ENCODE data around the gene PDE11A.

Gene PDE11A

DNA sequence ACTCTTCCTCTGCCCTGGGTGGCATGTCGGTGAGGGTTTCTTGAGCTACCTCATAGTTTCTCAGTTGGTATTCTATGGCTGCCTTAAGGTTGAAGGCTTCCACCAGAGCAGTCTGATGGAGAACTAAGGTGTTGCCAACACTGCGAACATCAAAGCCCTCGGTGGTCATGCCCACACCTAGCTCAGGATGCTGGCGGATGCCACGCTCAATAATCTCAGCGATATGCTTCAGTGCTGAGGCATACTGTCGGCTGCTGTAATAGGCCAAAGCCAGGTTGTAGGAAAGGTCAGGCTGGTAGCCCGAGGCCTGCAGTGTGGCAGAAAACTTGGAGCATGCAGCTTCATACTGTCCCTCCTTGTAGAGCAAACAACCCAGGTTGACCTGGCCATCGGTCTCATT, 454.7 kb downstream of the PDE11A start:
- DNase-seq: no peak

DNA sequence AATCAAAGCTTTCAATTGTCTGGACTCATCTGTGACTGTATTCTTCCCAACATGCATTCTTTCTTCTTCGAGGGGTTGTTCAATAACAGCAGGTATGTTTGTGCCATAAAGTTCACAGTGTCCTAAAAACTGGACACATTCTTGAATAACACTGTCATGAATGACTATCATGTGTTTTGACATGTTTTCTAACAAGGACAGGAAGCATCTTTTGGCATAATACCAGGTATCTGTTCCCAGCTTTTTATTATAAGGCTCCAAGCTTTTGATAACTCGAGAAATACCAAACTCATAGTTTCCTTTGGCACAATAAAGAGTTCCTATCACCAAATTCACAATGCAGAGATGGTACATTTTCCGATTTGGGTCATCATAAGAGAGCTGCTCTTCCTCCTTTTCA, 455.8 kb downstream of the PDE11A start:
- no peak for DNase-seq

DNA sequence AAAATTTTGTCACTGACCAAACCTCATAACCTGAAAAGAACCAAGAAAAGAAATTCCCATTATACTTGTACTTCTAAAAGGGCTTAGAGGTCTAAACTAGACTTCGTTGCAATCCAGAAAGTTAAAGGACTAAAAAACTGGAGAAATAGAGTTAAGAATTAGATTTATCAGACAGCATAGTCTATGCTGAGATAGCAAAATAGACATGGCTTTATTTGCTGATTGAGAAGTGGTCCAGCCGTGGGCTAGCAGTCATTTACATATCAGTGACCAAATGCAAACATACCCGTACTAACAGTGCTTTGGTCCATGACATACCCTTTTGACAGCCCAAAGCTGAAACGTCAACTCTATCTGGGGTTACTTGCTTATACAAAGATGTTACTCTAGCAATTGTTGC, 456.5 kb downstream of the PDE11A start:
- no peak for DNase-seq

DNA sequence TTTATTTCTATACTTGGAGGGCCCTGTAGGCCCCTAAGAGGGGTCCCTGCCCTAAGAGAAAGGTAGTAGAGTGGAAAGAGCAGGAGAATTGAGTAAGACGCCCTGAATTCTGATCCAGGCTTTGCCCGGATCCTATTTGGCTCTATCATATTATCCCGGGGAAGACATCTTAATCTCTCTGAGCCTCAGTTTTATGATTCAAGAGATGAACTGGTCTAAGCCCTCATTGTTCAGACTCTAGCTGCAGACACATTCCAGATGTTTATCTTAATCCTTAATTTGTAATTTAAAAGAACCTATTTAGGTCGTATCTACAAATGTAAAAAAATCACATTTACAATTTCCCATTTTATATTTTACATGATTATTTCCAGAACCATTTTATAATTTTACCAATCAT, 459.9 kb downstream of the PDE11A start:
- no peak for DNase-seq

DNA sequence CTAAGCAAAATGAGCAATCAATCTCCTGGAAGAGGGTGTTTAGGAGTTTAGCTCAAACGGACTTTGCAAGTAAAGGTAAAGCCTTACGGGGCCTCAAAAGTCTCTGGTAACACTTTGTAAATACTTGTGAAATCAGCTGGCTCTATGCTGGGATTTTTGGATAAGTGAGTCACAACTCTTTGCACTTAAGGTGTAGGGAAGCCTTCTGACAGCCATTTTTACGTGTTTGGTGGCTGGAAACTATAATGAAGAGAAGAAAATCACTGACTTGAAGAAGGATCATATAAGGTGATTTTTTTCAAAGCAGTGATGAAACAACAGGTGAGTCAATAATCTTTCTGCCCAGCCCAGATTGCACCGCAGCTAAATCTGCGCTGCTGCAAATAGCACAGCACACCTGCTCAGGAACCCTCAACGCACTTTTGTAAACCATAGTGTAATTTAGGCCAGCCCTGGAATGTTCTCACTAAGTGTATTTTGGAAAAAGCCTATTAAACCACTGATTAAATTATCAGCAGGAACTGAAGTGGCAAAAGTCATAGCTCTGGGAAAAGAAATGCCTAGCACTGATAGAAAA, 461.2 kb downstream of the PDE11A start:
- DNase-seq: no peak

DNA sequence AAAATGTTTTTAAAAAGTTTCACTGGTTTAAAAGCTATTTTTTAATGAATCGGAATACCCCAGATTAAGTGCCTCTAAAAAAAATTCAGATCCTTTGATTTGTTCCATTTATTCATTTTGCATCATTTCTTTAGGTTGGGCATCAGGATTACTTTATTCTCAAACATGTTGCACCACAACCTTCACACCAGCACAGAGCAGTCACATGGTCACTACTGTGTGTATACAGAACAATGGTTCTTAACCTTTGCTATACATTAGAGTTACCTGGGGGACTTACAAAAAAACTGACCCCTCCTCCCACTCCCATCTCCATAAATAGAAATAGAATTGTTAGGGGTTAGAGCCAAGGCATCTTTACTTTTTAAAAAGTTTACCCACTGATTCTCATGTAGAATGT, 461.8 kb downstream of the PDE11A start:
- DNase-seq: no peak

DNA sequence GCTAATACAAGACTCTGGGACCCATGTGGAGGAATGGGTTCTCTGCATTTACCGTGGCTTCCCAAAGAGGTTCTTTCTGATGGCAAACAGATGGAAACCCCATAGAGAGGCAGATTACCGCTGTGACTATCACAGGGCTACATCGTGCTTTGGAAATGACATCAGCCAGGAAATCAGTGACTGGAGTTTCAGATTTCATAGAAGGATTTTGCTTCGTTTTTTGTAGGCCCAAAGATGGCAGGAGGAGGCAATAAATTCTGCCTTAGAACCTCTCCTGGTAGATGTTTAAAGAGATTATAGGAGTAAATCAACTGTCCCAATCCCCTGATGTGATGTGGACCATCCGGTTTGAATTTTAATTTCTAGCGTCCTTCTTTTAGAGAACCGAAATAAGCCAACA, 465.9 kb downstream of the PDE11A start:
- no peak for DNase-seq

DNA sequence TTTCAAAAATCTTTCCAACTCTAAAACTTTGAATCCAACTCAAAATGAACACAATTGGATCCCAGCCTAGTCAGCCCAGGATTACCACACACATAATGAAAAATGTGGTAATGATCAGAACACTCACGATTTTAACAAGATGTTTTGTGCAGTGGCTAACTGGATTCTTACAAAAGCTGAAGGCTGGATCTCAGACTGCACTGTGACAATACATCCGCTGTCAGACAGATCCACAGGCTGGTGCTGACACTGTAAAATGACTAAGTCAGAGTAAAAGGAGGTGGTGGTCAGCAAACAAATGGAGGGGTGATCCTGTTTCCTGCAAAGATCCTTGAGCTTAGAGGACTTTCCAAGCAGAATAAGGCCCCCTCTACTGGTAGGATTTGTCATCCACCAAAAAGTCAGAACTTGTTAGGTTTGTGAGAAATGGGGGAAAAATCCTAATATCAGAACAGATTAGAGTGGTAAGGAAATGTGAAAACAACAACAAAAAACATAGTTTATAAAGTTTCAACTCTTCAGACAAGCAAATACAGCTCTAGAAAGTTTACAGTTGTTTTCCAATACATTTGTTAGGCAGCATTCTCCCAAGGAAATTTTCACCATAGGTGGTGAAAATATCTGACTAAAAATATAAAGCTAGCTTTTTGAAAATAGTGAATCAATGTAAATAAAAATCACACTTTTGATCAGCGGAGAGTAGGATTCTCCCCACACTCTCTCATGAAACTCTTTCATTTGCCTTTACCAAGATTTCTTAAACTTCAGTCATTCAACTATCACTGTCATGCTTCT, 468.1 kb downstream of the PDE11A start:
- DNase-seq: no peak

DNA sequence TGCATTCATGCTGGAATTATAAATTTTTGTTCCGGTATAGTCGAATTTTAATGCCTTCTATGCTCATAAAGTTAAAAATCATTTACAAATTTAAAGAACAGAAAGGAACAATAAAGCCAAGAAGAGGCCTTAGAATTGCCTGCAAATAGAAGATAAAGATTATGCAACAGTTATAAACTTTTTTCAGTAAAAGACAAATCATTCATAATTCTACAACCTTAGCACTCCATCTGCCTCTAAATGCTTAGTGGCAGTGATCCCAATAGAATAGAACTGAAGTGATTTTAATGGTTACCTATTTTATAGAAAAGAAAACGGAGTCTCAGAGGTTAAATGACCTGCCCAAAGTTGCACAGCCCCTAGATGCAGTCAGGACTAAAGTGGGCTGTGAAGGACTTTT, 468.8 kb downstream of the PDE11A start:
- no peak for DNase-seq

DNA sequence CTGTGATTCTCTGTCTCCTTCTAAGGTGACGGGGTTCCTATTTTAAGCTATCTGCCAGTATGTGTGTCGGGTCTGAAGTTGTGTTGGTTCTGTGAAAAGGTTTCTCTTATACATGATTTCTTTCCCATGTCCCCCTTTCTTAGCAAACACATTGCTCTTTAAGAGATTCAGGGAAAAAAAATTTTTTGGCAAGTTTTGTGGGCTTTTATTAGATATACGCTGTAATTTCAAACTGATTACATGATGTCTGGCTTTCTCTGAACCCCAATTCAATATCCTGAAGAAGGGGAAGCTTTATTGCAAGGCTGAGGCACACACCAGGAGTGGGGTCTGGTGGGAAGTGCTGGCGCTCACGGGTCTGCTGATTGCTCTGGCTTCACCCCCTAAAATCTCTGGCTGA, 469.4 kb downstream of the PDE11A start:
- DNase-seq: no peak

DNA sequence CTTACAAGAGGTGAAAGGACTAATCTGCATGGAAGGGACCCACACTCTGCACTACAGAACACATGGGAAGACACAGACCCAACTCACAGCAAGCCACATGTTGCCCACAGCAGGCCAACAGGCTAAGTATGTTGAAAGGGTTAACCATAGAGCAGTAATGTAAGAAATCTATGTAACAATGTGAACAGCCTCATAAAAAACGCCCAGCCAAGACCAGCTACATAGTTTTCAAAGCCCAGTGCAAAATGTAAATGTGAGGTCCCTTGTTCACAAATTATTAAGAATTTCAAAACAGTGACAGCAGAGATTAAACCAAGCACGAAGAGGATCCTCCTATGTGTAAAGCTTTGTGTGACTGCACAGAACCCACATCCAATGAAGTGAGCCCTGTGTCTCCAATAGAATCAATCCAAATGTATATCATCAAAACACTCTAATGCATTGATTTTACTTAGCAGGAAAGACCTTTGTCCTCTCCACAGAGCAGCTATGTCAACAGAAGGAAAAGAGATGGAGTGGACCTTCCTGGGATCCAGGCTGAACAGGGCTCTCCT, 469.9 kb downstream of the PDE11A start:
- DNase-seq: no peak

DNA sequence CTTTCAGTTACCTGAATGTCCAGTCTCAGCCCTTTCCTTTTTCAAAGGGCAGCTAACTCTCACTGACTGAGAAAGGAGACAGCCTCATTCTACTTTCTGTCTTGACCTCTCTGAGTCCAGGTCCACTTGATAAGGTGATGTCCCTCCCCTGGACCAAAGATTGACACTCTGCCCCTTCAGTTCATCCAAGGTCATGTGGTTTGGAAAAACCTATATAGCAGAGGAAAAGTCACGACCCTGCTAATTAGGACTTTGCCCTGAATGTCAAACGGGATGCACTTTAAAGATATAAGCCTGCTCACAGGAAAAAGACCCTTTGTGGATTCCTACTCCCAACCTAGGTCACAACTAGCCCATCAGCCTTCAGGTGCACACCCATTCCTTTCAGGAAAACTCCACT, 471.7 kb downstream of the PDE11A start:
- no peak for DNase-seq

DNA sequence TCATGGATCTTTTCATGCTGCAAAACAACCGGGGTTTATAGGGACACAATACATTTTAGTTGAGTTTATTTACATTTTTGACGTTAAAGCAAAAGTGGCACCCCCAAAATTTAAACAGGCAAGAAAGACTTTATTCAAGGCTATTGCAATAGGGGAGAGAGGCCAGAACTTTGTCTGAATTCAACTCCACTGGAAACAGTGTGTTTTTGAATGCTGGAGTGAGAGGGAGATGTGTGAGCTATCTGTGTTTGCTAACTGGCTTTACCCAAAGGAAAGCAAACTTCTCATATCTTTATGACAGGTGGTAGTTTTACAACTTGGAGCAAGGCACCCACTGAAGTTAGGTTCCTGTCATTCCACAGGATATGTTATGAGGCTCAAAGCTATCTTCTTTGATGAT, 472.6 kb downstream of the PDE11A start:
- no peak for DNase-seq

DNA sequence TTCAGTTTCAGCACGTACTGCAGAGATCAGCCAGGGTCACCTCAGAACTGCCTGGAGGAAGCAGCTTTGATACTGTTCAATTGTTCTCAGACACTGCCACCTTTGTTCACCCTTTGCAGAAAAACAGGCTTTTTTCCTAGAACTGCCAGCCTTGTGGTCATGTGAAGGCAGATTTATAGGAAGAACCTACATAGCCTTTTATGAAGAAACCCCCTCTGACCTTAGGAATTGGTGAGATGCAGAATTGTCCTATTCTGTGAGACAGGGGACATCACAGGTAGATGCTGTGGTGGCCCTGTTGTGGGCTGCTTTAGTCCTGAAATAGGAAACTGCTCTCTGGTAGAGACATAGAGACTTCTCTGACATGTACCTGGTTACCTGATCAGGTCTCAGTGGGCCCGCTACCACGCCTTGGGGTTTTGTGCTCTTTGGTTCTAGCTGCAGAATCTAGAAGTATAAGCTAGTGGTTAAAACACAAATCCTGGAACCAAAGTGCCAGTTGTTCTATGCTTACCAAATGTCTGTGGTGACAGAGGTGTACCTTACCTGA, 473.4 kb downstream of the PDE11A start:
- no peak for DNase-seq

DNA sequence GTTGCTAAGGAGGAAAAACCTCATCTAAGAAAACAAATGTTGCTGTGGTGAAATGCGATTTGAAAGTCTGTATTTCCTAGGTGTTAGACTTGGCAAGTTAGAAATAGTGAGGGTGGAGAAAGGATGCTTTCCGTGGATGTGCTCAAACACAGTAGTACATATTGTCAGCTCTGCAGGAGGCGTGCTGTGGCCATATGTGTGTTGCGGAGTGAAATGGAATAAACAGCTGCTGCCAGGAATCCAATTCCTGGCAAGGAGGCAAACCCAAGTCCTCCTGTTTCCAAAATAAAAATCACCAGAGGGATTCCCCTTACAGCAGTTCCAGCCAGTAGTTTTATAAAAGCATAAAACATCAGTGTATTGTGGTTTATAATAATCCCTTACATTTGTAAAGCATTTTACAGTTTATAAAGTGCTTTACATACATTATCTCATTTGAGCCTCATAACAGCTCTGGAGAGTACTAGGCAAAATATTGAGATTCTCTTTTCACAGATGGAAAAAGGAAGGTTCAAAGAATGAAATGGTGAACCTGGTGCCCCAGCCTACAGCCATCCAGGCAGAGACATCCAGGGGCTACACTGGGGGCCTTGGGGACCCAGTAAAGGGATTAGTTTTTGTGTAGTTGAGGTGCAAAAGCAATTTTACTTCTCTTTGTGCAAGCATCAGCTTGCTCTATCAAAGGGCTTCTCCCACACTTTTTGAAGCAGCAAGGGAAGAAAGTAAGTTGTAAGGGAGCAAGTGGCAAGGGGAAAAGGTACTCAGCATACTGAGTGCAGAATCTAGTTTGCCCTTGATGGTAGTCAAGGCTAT, 474.0 kb downstream of the PDE11A start:
- DNase-seq: no peak

DNA sequence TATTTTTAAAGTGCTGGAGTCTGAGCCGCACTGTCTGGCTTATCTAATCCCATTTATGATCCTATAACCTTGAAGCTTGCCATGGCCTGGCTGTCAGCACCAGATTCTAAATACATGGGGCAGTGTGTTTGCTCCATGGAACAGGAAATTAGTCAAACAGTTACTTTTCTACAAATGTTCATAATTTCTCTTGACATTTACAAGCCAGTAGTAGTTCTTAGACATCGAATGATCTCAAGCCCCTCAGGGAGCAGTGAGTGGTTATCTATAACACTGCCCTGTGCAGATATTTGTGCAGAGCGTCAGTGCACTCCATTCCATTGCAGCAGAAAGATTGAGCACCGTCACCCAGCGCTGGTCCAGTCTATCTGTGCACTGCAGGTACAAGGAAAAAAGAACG, 474.8 kb downstream of the PDE11A start:
- DNase-seq: no peak

DNA sequence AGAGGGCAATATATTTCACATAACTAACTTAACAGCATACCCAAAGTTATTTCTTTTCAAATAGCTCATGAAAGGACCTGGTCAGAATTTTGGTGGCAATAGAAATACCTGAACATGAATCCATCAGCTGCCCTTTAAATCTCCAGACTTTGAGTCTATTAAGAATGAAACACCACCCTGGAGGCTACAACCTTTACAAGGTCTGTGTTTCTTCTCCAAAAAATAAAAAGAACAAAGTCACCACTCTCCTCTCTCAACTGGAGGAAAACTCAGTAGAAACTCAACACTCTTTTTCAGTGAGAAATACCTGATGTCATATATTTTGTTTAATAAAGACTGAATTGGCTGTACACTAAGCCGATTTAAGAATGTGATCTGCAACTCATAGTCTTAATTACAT, 475.7 kb downstream of the PDE11A start:
- no peak for DNase-seq

DNA sequence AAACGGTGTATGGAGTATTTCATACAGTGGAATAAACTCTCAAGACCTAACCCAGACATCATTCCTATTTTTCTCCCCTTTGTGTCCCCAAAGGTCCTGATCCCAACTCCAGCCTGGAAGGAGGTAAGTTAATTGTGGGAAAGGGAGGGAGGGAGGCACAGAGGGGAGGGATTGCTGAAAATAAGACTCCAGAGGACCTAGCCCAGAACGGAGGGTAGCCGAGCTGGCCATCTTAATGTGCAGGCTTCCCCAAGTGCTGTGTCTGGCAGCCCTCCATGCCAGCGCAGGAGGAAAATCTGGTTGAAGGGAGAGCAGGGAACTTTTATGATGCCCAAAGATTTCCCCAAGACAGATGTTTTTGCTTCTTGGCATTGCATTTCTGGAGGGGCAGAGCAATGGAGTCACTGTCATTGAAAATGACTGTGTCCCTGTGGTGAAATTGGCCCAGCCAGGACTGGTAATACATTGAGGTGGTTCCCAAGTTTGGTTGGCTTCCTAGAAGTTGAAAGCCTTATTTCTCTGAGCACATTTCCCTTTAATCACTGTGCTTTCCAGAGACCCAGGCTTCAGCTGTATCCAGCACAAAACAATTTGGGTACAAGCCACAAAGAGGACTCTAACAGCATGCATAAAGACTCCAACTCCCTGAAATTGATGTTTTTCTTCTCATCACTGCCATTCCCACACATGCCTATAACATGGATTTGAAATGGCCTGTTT, 477.3 kb downstream of the PDE11A start:
- no peak for DNase-seq

DNA sequence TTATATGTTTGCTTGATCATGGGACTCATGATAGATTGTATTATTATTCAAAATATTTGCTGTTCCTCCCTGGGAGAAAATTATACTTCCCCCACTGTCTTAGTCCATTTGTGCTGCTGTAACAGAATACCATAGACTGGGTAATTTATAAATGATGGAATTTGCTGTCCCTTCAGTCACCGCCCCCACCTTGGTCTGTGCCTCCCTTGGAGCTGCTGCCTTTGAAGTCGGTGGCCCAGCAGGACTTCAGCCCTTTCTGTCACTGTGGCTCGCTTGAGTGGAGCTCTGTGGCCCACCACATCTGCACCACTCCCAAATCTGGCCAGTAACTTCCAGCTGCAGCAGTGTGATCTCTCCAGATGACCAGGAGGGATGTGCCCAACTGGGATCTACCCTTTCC, 479.2 kb downstream of the PDE11A start:
- DNase-seq: no peak

DNA sequence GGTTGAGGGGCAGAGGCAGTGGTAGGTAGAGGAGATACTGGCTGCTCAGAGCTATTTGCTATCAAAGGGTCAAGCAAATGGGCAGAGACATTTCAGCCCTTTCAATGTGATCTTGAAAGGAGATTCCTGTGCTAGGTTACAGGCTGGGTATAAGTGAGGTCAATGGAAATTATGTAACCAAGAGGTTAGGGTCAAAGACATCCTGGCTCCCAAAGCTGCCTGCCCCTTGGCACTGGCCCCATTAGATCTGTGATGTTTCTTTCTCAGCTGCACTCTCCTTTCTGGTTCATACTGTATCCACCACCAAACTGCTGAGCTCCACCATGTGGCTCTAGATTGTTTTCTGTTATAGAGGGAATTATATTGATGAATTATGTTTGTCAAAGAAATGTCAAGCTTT, 479.6 kb downstream of the PDE11A start:
- DNase-seq: no peak

DNA sequence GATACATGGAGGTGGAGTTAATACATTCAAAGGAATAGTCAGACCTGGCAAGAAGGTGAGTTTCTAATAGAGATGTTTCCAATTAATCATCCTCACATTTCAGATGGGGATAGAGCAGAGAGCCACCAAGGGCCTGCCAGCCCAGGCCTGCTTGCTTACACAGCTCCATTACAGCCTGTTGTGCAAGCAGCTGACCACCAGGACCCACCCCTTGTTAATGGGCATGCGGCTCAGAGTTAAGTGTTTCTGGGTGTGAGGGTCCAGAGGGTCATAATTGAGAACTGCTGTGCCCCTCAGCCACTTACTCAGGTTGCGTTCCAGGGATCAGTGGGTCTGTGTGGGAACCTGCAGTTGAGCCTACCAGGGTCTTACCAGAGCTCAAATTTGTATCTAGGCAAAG, 480.2 kb downstream of the PDE11A start:
- DNase-seq: no peak

DNA sequence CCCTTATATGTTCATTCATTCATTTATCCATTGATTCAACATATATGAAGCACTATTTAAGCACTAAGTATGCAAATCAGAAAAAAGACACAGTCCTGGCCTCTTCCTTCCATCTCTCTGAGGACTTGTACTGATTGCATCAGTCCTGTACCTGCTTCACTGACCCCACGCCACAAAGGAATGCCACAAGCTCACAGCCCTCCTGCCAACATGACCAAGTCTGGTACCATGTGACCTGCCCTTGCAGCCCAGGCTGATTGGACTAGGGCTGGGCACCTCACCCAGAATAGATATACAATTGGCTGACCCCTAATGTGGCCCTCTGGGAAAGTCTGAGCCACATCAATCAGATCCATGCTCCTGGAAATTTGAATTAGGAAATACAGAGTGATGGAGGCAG, 483.4 kb downstream of the PDE11A start:
- no peak for DNase-seq

DNA sequence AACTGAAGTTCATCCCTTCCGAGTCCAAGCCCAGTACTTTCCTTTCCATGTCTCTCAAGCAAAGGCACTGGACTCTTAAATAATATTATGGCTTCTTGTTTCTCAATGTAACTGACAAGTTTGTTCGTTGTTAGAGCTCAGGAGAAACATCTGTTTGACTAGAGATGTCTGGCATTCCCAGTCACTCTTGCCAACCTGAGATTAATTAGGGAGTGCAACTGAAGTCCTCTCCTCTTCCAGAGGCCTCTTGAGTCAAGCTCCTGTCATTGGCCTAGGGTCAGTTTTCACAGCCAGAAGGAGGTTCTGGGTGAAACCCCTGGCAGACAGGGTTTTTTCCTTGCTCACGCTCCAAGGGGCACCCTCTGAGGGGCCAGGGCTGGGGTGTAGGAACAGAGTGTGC, 483.9 kb downstream of the PDE11A start:
- no peak for DNase-seq
